EL (cell line): ENCODE data around the gene POU6F2.

Experiments used
- DNase-seq: peaks from one replicate; pipeline ENCODE4 v3.0.0-alpha.2; 2016

POU6F2 gene

DNA sequence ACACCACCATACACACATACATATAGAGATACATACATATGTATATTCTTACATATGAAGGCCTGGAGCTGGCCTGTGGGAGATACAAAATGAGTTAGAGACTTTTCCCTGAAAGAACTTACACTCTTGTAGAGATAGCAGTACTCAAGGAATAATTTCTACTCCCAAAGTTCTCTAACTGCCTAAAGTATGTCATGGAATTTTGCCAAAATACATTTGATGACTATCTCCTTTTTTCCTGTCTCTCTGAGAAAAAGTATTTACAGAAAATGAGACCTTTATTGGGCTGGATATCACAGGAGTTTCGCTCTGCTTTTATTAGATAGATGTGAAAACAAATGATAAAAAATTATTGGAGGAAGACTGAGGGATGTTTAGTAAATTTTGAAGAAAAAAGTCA, 220.1 kb downstream of the POU6F2 start:
- no peak for DNase-seq

- DNase-seq = no peak
Measured at GRCh38 chr7:39198556-39198955, 220.8 kb downstream of the POU6F2 start.

DNA sequence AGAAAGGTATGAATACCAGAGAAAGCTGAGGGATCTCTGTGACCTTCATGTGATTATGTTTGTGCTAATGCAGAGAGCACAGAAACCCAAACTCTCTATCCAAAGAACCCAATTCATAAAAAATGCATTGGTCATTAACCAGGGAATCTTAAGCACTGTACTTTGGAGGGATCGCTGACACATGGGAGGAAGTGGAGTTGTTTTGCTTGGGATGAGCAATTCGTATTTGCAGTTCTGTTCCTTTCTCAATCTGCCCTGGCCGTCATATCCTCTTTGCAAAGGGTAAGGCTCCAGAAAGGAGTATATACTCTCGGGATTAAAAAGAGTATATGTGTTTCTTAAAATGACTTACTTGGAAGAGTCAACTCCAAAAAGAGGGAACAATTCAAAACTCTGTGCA, 221.3 kb downstream of the POU6F2 start:
- DNase-seq = no peak

GRCh38 chr7:39199951-39200350, 222.2 kb downstream of the POU6F2 start:
- DNase-seq = no peak

DNA sequence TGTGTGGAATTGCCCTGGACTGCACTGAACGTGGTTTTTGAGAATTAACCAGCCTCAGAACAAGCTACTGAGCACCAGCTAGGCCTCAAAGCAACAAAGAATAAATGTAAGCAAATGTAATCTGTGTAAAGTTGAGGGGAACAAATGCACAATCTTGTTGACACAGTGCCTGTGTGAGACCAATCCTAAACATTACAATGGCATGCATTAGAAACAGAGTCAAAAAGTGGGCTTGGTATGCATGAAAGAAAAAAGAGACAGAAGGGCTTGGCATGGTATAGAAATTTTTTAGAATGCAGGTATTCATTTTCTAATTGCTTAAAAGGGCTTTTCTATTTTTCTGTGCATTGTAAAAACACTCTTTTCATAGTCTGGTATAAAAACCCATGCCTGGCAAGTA, 224.3 kb downstream of the POU6F2 start:
- DNase-seq = no peak

DNA sequence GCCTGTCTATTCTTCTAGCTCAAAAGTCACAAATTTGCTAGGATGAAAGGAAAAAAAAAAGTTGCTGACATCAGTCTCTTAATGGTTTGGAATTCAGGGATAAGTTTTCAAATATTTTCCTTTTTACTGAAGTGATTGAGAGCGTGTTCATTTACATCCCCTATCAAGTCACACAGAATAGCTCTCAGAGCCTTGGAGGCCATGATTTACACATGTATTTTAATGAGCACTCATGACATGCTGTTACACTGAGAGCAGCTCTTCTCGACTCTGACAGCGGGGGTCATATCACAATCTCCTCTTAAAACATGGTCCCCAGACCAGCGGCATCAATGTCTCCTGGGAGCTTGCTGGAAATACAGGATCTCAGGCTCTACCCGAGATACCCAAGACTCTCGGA, 232.7 kb downstream of the POU6F2 start:
- DNase-seq = no peak

DNA sequence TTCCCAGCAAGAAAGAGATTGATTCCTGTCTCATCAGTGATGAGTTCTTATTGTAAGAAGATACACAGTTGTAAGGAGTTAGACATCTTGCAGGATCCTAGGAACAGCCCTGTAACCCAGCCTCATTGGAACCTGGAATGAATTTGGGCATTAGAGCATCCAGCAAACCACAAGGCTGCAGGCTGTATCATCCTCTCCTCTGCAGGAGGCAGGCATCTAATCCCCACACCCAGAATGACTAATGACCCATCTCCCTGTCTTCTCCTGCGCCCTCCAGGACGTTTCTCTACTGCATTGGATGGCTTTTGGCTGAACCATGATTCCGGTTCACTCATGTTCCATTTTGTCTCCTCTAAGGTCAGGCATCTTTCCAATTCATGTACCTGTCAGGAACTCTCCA, 233.9 kb downstream of the POU6F2 start:
- DNase-seq = no peak

DNA sequence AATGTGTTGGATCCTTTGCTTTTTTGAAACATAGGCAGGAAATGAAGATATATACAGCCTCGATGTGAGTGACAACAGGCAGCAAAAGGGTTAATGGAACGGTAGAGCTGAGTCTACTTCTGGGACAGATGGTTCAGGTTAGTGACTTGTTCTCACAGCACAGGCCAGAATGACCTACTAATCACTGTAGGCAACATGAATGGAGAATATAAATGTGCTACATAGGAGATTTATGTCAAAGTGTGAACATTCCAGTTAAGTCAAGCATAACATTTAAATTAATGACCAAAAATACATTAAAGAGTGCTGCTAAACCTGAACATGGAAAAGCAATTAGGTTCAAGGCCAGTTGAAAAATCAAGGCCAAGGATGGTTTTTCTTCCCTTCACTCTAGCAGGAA, 235.2 kb downstream of the POU6F2 start:
- no peak for DNase-seq

- DNase-seq = no peak
Measured at GRCh38 chr7:39217783-39218182, 240.1 kb downstream of the POU6F2 start.

GRCh38 chr7:39219869-39220268, 242.2 kb downstream of the POU6F2 start:
- DNase-seq = no peak

DNA sequence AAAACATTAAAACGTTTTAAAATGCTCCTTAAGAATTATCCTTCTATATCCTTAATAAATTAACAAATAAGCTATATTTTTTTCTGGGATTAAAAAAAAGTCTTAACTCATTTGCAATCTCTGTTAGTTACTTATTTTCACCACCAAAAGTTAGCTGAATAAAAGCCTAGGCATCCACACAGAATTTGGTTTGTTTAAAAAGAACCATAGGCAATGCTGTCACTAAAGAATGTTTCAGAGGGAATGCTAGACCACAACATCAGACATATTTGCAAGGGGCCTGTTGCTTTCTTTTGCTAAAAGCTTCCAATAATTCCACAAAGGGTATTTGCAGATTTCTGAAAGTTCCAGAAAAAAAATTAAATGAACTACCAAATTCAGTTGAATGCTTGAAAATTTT, 244.2 kb downstream of the POU6F2 start:
- no peak for DNase-seq

- peak; percentile 48 for DNase-seq
Measured at GRCh38 chr7:39228946-39229345, 251.2 kb downstream of the POU6F2 start.

DNA sequence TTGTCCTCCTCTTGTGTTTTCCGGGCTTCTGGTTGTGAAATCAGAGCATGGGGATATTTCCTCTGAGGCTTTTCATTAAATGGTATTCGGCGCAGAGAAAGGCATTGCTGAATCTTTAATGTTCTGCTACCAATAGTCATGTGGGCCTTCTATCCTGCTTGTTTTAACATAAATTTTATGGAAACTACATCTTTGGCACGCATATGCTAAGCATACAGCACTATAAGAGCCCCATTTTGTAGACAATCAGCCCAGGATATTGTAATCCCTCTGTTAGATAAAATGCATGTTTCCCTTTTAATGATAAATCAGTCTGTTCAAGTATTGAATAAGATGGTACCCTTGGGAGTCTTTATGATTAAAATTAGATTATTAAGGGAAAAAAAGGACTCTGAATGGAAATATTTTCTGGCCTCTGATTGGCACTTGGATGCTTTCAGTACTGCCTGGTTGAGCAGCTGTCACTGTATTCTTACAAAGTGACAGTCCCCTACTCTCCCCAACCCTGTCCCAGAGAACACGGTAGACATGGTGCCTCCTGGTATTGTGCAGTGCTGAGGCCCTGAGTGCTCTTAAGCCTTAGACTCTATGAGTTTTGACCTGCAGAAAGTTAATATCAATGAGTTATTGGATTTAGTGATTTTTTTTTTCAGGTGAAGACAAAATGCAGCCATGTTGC, 256.3 kb downstream of the POU6F2 start:
- DNase-seq = no peak

DNA sequence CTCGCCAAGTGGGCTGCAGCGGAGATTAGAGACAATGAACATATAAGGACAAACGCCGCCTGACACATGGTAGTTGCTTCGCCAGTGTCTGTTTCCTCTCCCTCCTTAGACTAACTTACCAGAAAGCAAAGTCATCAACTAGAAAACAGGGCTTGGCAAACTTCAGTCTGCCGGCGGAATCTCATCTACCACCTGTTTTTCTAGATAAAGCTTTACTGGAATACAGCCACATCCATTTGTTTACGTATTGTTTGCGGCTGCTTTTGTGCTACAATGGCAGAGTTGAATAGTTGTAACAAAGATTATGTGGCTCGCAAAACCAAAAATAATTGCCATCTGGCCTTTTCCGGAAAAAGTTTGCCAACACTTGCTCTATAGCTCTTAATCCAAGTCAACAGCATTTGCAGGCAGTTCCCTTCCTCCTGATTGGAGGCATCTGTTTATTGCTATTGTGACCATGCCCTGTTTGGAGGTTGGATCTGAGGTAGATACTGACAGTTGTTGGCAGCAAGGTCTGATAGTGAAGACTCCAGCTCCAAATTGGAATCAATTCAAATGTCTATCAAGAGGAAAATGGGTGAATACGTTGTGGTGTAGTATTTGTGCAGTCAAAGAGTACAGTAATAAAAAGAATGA, 260.6 kb downstream of the POU6F2 start:
- no peak for DNase-seq

GRCh38 chr7:39240864-39241263, 263.2 kb downstream of the POU6F2 start:
- DNase-seq = no peak

GRCh38 chr7:39247576-39247975, 269.9 kb downstream of the POU6F2 start:
- DNase-seq = no peak

DNA sequence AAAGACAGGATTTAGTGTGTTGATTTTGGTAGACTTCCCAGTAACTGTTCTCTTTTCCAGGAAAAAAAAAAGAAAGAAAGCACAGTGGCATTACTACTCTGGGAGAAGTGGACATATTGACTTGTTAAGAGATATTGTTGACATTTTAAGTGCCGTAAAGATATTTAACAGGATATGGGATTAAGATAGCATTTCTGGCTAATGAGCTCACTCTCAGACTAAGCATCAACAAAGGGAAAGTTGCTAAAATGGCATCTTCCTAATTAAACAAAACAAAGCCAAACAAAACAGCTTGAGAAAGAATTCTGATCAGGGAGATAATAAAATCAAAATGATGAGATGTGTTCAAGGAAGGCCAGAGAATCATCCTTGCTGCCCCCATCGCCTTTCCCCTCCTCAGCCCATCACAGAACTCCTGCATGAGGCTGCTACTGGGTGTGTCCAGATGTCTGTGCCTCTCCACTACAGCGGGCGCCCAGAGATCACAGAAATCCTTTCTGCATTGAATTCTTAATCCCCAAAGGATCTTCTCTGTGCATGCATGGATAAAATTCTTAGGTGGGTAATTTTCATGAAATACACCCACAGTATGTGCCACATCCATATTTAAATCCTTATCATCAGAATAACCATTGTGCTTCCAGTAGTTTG, 270.5 kb downstream of the POU6F2 start:
- no peak for DNase-seq

GRCh38 chr7:39248692-39249090, 271.0 kb downstream of the POU6F2 start:
- DNase-seq = no peak

DNA sequence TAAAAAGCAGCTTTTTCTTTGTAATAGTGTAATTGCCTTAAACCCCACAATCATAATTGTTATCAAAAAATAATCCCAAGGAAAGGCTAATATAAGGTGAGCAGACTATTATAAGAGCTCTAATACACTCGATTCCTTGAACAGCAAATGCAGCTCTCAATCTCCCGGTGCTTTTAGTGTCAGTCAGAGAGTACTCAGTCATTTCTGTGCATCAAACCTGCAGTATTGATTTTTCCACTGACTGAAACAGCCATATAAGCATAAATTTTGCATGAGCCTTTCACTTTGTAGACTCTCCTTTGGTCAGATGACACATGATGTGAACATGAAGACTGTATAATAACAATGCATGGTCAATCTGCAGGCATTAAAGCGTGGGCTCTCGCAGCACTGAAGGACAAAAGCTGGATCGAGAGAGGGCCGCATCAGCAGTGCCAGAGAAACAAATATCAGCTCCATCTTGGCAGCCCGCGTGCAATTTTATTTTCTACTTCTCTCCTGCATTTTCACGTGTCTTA, 272.0 kb downstream of the POU6F2 start:
- DNase-seq = no peak

DNA sequence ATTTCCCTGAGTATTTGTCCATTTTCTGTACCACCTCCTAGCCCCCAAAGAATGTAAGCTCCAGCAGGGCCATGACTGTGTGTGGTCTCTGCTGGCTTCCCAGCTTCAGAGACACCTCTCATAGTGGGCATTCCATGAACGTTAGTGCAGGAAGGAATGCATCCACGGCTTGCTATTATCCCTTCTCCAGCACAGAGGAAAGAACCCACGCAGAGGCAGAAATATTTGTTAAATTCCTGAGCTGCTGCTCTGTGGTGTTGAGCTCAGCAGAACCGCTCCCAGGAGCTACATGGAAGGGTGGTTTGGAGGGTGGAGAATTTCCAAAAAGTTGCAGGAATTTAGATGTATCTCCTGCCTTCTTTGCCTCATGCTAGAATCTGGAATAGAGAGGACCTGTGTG, 275.2 kb downstream of the POU6F2 start:
- peak; percentile 33 for DNase-seq

DNA sequence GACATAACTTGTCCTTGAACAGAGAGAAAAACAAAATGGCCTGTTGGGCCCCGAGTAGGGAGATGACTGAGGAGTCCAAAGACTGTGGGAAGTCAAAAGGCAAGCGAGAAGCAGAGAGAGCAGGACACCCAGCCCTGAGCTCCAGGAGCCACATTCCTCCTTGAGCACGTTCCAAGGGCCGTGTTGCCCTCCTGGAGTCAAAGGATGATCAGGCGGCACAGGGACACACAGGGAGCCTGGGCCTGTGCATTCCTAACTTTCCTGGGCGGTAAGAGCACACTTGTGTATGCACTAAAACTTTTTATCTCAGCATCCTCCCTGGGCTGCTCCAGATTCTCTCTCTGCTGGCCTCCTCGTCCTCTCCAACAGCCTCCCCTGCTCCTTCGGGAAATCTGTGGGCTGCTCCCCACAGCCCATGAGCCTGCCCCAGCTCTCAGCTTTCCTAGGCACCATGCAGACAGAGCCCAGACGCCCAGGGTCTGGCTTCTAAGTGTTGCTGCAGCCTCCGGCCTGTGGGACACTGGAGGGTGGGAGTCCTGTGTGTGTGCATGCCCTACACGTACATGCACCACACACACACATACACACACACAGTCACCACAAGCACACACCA, 281.8 kb downstream of the POU6F2 start:
- no peak for DNase-seq

GRCh38 chr7:39260279-39260844, 282.7 kb downstream of the POU6F2 start:
- DNase-seq = no peak

DNA sequence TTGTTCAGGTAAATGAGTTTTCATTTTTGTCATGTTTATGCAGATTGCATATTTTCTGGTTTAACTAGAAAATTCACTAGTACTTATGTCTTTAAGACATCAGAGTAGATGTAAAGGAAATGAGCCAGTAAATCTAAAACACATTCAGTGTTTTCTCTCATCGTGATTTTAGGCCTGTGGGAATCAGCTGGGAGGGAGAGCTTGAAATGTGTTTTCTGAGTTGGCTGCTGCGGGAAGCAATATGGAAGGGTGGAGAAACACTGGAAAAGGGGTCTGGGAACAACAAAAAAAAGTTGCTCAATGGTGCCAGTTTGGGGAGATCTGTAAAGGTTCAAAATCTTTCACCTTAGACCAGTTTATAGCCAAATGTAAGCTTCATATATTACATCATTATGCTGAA, 284.1 kb downstream of the POU6F2 start:
- no peak for DNase-seq
